Esophagus (tissue), 2 donors: ENCODE results near the gene ANKS1A. TPM values are rescaled to one million over a fixed set of nuclear protein-coding genes. Genes with fewer than 3 reads are reported as not detected.

Experiments
- H3K27ac ChIP-seq, 2 donors: one replicate each; pipeline ENCODE4 v1.5.1; 2013; ENCODE audit warnings: low read depth in 2 of 2, mild to moderate bottlenecking in 2 of 2, inconsistent platforms in 1 of 2, low read length in 1 of 2, moderate library complexity in 1 of 2
- H3K27me3 ChIP-seq, 2 donors: one replicate each; pipeline ENCODE4 v1.6.1; 2013; ENCODE audit warnings: low read length in 2 of 2, control low read depth in 1 of 2, mild to moderate bottlenecking in 1 of 2; ENCODE audit not compliant: insufficient read depth in 2 of 2, control insufficient read depth in 1 of 2
- H3K36me3 ChIP-seq, 2 donors: one replicate each; pipeline ENCODE4 v1.6.1; 2013; ENCODE audit warnings: low read length in 1 of 2; ENCODE audit not compliant: control insufficient read depth in 2 of 2, insufficient read depth in 2 of 2
- H3K4me1 ChIP-seq, 2 donors: one replicate each; pipeline ENCODE4 v1.6.1; 2013; ENCODE audit warnings: low read length in 1 of 2; ENCODE audit not compliant: control insufficient read depth in 2 of 2, insufficient read depth in 2 of 2
- H3K4me3 ChIP-seq, 2 donors: one replicate each; pipeline ENCODE4 v1.5.1; 2013; ENCODE audit warnings: low read length in 2 of 2, mild to moderate bottlenecking in 2 of 2, low read depth in 1 of 2, moderate library complexity in 1 of 2
- H3K9me3 ChIP-seq, 2 donors: one replicate each; pipeline ENCODE4 v1.6.1; 2013; ENCODE audit warnings: mild to moderate bottlenecking in 2 of 2, low read depth in 1 of 2, low read length in 1 of 2, moderate library complexity in 1 of 2; ENCODE audit not compliant: control insufficient read depth in 2 of 2, insufficient read depth in 1 of 2
- WGBS, 2 donors: extraction: QIAGEN DNeasy Blood & Tissue Kit; methylation state at CpG; one replicate each; pipeline ENCODE4 v1.1.7; 2013; 5-methylcytosine and 5-hydroxymethylcytosine counted together
- polyA plus RNA-seq, 2 donors: library from polyadenylated mRNA; stranded (reverse); fragments of 200-250 nt; gene quantifications; one replicate each; pipeline ENCODE4 v1.2.3, GENCODE V29; 2013
- donor health status: healthy with polysubstance abuse.
- donor health status: Bipolar disorder and iron deficiency.

ANKS1A gene
- polyA plus RNA-seq, 2 donors: 6.3 to 7.7 TPM

- Histone ChIP-seq H3K4me3 (no peak overlapping the region), H3K9me3 (no peaks in the 10 kb centered on the region), H3K4me1 (no peaks in the 10 kb centered on the region), H3K27ac (no peak overlapping the region), H3K27me3 (no peaks in the 10 kb centered on the region), H3K36me3 (peaks cover 12 to 17% of the 10 kb centered on the region in 2 donors)
- WGBS, 2 donors: 77 to 79% methylated on average over 12 of the region's 12 CpGs
Measured at GRCh38 chr6:35071347-35071994, 182.4 kb downstream of the ANKS1A start.

- Histone ChIP-seq H3K36me3 (peaks cover 8 to 16% of the 10 kb centered on the region in 2 donors), H3K4me1 (no peaks in the 10 kb centered on the region), H3K27me3 (no peaks in the 10 kb centered on the region), H3K9me3 (no peaks in the 10 kb centered on the region), H3K27ac (no peak overlapping the region), H3K4me3 (no peak overlapping the region)
- WGBS, 2 donors: 75 to 78% methylated on average over 15 of the region's 15 CpGs
Measured at GRCh38 chr6:35072051-35072697, 183.1 kb downstream of the ANKS1A start.

DNA sequence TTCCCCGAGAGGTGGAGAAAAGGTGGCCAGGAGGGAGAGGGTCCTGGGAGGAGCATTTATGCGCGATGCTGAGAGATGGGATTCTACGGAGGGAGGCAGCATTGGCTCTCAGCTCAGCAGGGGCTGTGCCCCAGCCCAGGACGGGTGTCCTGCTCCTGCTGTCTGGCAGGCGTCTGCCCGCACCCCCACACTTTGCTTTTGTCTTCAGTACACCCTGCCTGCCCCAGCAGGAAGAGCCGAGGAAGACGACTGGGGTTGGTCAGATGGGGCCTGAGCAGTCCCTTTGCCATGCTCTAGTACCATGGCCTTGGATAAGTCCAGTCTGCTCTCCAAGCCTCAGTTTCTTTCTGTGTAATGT, 183.6 kb downstream of the ANKS1A start:
- H3K27me3 ChIP-seq: no peaks in the 10 kb centered on the region
- whole genome bisulfite sequencing, 2 donors: 90 to 95% methylated on average over 9 of the region's 9 CpGs
- no peak overlapping the region for H3K4me3 ChIP-seq
- no peaks in the 10 kb centered on the region for H3K9me3 ChIP-seq
- H3K36me3 ChIP-seq: peaks cover 8 to 20% of the 10 kb centered on the region in 2 donors
- H3K4me1 ChIP-seq: peaks cover 0 to under 1% of the 10 kb centered on the region in 2 donors
- H3K27ac ChIP-seq: no peak overlapping the region

GRCh38 chr6:35073211-35073610, 184.2 kb downstream of the ANKS1A start:
- Histone ChIP-seq H3K27me3 (no peaks in the 10 kb centered on the region), H3K4me3 (no peak overlapping the region), H3K36me3 (peaks cover 8 to 19% of the 10 kb centered on the region in 2 donors), H3K4me1 (peaks cover 0 to 2% of the 10 kb centered on the region in 2 donors), H3K27ac (no peak overlapping the region), H3K9me3 (no peaks in the 10 kb centered on the region)
- WGBS, 2 donors: 96 to 97% methylated on average over 10 of the region's 10 CpGs

- no peaks in the 10 kb centered on the region for H3K9me3 ChIP-seq
- no peak overlapping the region for H3K27ac ChIP-seq
- peaks cover 8 to 26% of the 10 kb centered on the region in 2 donors for H3K36me3 ChIP-seq
- no peak overlapping the region for H3K4me3 ChIP-seq
- no peaks in the 10 kb centered on the region for H3K27me3 ChIP-seq
- 93 to 95% methylated on average over 20 of the region's 20 CpGs for WGBS, 2 donors
- peaks cover 0 to 2% of the 10 kb centered on the region in 2 donors for H3K4me1 ChIP-seq
Measured at GRCh38 chr6:35073766-35074471, 184.9 kb downstream of the ANKS1A start.

- Histone ChIP-seq H3K27ac (peak overlapping the region; percentile 22 to 45), H3K27me3 (no peaks in the 10 kb centered on the region), H3K4me1 (peaks cover 2 to 13% of the 10 kb centered on the region in 2 donors), H3K4me3 (no peak overlapping the region), H3K36me3 (peaks cover 9 to 43% of the 10 kb centered on the region in 2 donors), H3K9me3 (no peaks in the 10 kb centered on the region)
- WGBS, 2 donors: 58 to 66% methylated on average over 17 of the region's 17 CpGs
Measured at GRCh38 chr6:35076997-35077712, 188.1 kb downstream of the ANKS1A start.

DNA sequence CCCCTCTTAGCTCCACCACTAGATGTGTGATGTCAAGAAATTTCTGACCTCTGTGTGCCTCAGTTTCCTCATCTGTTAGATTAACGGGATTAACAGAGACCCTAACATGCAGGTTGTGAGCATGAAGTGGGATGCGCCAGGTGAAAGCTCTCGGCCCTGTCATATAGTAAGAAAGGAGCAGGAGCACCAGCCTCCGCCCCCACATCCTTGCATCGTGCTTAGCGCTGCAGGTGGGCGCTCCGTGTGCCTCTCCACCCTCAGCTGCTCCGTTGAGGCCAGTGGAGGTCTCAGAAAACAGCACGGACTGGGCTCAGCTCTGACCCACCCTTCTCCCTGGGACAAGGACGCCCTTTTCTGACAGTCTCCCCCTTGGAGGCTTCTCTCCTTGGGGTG, 188.7 kb downstream of the ANKS1A start:
- peak overlapping the region in 1 of 2 donors; percentile 21 for H3K27ac ChIP-seq

GRCh38 chr6:35078226-35078850, 189.3 kb downstream of the ANKS1A start:
- Histone ChIP-seq H3K27me3 (no peaks in the 10 kb centered on the region), H3K4me1 (peaks cover 2 to 13% of the 10 kb centered on the region in 2 donors), H3K9me3 (no peaks in the 10 kb centered on the region), H3K36me3 (peaks cover 6 to 46% of the 10 kb centered on the region in 2 donors), H3K4me3 (no peak overlapping the region), H3K27ac (no peak overlapping the region)
- 95 to 97% methylated on average over 20 of the region's 20 CpGs for WGBS, 2 donors

More for the DNA sequence above, 188.7 kb downstream of the ANKS1A start:
- Histone ChIP-seq H3K4me3 (no peak overlapping the region), H3K27me3 (no peaks in the 10 kb centered on the region), H3K9me3 (no peaks in the 10 kb centered on the region), H3K36me3 (peaks cover 6 to 45% of the 10 kb centered on the region in 2 donors), H3K4me1 (peaks cover 2 to 13% of the 10 kb centered on the region in 2 donors)
- 77 to 83% methylated on average over 11 of the region's 11 CpGs for WGBS, 2 donors

- Histone ChIP-seq H3K27me3 (no peaks in the 10 kb centered on the region), H3K4me3 (no peak overlapping the region), H3K36me3 (peaks cover 6 to 48% of the 10 kb centered on the region in 2 donors), H3K27ac (no peak overlapping the region), H3K9me3 (no peaks in the 10 kb centered on the region), H3K4me1 (peaks cover 2 to 13% of the 10 kb centered on the region in 2 donors)
- 93 to 96% methylated on average over 11 of the region's 11 CpGs for WGBS, 2 donors
Measured at GRCh38 chr6:35078896-35079295, 189.8 kb downstream of the ANKS1A start.
